A549 (cell line): ENCODE results near the gene NUP214. TPM values are rescaled to one million over a fixed set of nuclear protein-coding genes. Genes with fewer than 3 reads are reported as not detected.

Source experiments
- ATAC-seq, 2 experiments: fragments of 200-7000 bp in 1 of 2; fragments of >200 bp in 1 of 2; cut with Nextera tagmentation in 1 of 2; cut with Tn5 transposase in 1 of 2; 3 replicates each; pipeline versions ENCODE4 v1.8.0 to v1.9.1; 2018 to 2020; ENCODE audit warnings: mild to moderate bottlenecking in 1 of 2, moderate library complexity in 1 of 2
- CTCF ChIA-PET: fragments of 300-600 bp; sonication (Branson Sonifier 250); formaldehyde crosslinking; extraction: SDS; loops from one replicate; lab custom pipeline; 2021; ENCODE audit warnings: antibody characterized with exemption, inconsistent platforms; lab: Yijun Ruan, JAX
- POLR2A ChIA-PET: fragments of 350-600 bp; formaldehyde crosslinking; extraction: SDS; loops from one replicate; lab custom pipeline; 2021; ENCODE audit warnings: antibody characterized with exemption, inconsistent platforms; lab: Yijun Ruan, JAX
- DNase-seq, 2 experiments: peaks; one replicate each; pipeline versions ENCODE4 v3.0.0 to v3.0.0-alpha.2; 2011 to 2016; ENCODE audit warnings: low read depth in 1 of 2, low spot score in 1 of 2
- FAIRE-seq: peaks from 2 replicates; lab custom pipeline; 2011; peaks lifted over from hg19 to GRCh38; lab: Jason Lieb, UNC
- H3K27ac ChIP-seq, 2 experiments: fragments of >200 bp; sonication (Bioruptor Twin); formaldehyde crosslinking; 3 replicates each; pipeline ENCODE4 v1.5.1; 2016 to 2017
- H3K4me1 ChIP-seq: fragments of >200 bp; sonication (Bioruptor Twin); formaldehyde crosslinking; 3 replicates; pipeline ENCODE4 v1.6.1; 2016
- H3K4me2 ChIP-seq: fragments of >200 bp; sonication (Bioruptor Twin); formaldehyde crosslinking; 3 replicates; pipeline ENCODE4 v1.6.1; 2016
- H3K4me3 ChIP-seq: fragments of >200 bp; sonication (Bioruptor Twin); formaldehyde crosslinking; 3 replicates; pipeline ENCODE4 v1.5.1; 2016
- H3K9me3 ChIP-seq: fragments of >200 bp; sonication (Bioruptor Twin); formaldehyde crosslinking; 3 replicates; pipeline ENCODE4 v1.6.1; 2016
- BHLHE40 ChIP-seq: IDR thresholded peaks from 2 replicates; pipeline ENCODE4 v1.6.1; 2012; ENCODE audit warnings: low read depth, low read length, inconsistent platforms
- CHD4 ChIP-seq: fragments of 200-600 bp; sonication (generic); IDR thresholded peaks from 2 replicates; pipeline ENCODE4 v1.6.1; 2016; ENCODE audit warnings: antibody characterized with exemption, mild to moderate bottlenecking, borderline replicate concordance
- FOSB ChIP-seq: fragments of 250-450 bp; sonication (Bioruptor Pico); IDR thresholded peaks from 2 replicates; pipeline ENCODE4 v1.5.0; 2020; ENCODE audit warnings: mild to moderate bottlenecking, moderate library complexity
- GATA3 ChIP-seq: IDR thresholded peaks from 2 replicates; pipeline ENCODE4 v1.6.1; 2012; ENCODE audit warnings: borderline replicate concordance
- HDAC2 ChIP-seq: fragments of 200-600 bp; sonication (generic); IDR thresholded peaks from 2 replicates; pipeline ENCODE4 v1.6.1; 2016
- HMGXB4 ChIP-seq: fragments of 250-450 bp; sonication (Bioruptor Pico); IDR thresholded peaks from 2 replicates; pipeline ENCODE4 v1.5.0; 2021; ENCODE audit warnings: mild to moderate bottlenecking, moderate library complexity, borderline replicate concordance
- HOXB13 ChIP-seq: fragments of 250-450 bp; sonication (Bioruptor Pico); IDR thresholded peaks from 2 replicates; pipeline ENCODE4 v1.5.0; 2020; ENCODE audit warnings: low read depth, mild to moderate bottlenecking, moderate library complexity
- HOXB5 ChIP-seq: fragments of 250-450 bp; sonication (Bioruptor Pico); IDR thresholded peaks from 2 replicates; pipeline ENCODE4 v1.5.0; 2020; ENCODE audit warnings: mild to moderate bottlenecking, moderate library complexity
- KDM1A ChIP-seq: fragments of 200-600 bp; sonication (generic); IDR thresholded peaks from 2 replicates; pipeline ENCODE4 v1.6.1; 2016; ENCODE audit warnings: low read depth, mild to moderate bottlenecking
- KDM5A ChIP-seq: fragments of 200-600 bp; sonication (generic); IDR thresholded peaks from 2 replicates; pipeline ENCODE4 v1.6.1; 2016; ENCODE audit warnings: antibody characterized with exemption, mild to moderate bottlenecking
- MAFK ChIP-seq: fragments of 450-650 bp; IDR thresholded peaks from 2 replicates; pipeline ENCODE4 v1.6.1; 2014; ENCODE audit not compliant: partially characterized antibody
- MAX ChIP-seq: IDR thresholded peaks from 2 replicates; pipeline ENCODE4 v1.6.1; 2012
- MAZ ChIP-seq: fragments of 150-350 bp; IDR thresholded peaks from 2 replicates; pipeline ENCODE4 v1.6.1; 2014; ENCODE audit warnings: antibody characterized with exemption, low read depth, low read length, borderline replicate concordance
- NFE2L2 ChIP-seq: fragments of 150-350 bp; conservative IDR thresholded peaks from 2 replicates; pipeline ENCODE4 v1.6.1; 2014; ENCODE audit warnings: low read length
- NPAS2 ChIP-seq: fragments of 250-450 bp; sonication (Bioruptor Pico); IDR thresholded peaks from 2 replicates; pipeline ENCODE4 v1.8.0; 2022; ENCODE audit warnings: mild to moderate bottlenecking, moderate library complexity, borderline replicate concordance
- NR3C1 ChIP-seq: fragments of >200 bp; sonication (Bioruptor Twin); formaldehyde crosslinking; IDR thresholded peaks from 3 replicates; pipeline ENCODE4 v1.6.1; 2017
- POLR2A ChIP-seq: IDR thresholded peaks from 2 replicates; pipeline ENCODE4 v1.6.1; 2012; ENCODE audit warnings: mild to moderate bottlenecking, low read length
- RAD21 ChIP-seq, 2 experiments: fragments of >200 bp in 1 of 2; sonication (Bioruptor Twin) in 1 of 2; formaldehyde crosslinking in 1 of 2; IDR thresholded peaks in 1 of 2; conservative IDR thresholded peaks in 1 of 2; 2 replicates in 1 of 2; 3 replicates in 1 of 2; pipeline ENCODE4 v1.6.1; 2012 to 2018; ENCODE audit warnings: inconsistent platforms in 1 of 2
- REST ChIP-seq: fragments of 200-600 bp; sonication (generic); IDR thresholded peaks from 2 replicates; pipeline ENCODE4 v1.6.1; 2016; ENCODE audit warnings: antibody characterized with exemption, mild to moderate bottlenecking, moderate library complexity
- RFX5 ChIP-seq: fragments of 450-650 bp; IDR thresholded peaks from 2 replicates; pipeline ENCODE4 v1.7.1; 2014; ENCODE audit warnings: antibody characterized with exemption, mild to moderate bottlenecking, moderate library complexity
- TP53 ChIP-seq: fragments of 250-450 bp; sonication (Bioruptor Pico); IDR thresholded peaks from 2 replicates; pipeline ENCODE4 v1.5.0; 2021; ENCODE audit warnings: mild to moderate bottlenecking, moderate library complexity
- USF2 ChIP-seq: fragments of 450-650 bp; IDR thresholded peaks from 2 replicates; pipeline ENCODE4 v1.6.1; 2014; ENCODE audit warnings: antibody characterized with exemption
- ZNF302 ChIP-seq: fragments of 250-450 bp; sonication (Bioruptor Pico); IDR thresholded peaks from 2 replicates; pipeline ENCODE4 v1.9.0; 2021; ENCODE audit warnings: inconsistent platforms, mild to moderate bottlenecking, moderate library complexity
- WGBS: methylation state at CpG from one replicate; pipeline ENCODE4 v1.1.6; 2017; ENCODE audit errors: missing lambda C conversion rate; 5-methylcytosine and 5-hydroxymethylcytosine counted together
- polyA plus RNA-seq, 4 experiments: library from polyadenylated mRNA; depleted of rRNA in 3 of 4; stranded (reverse); fragments of >200 nt; fragmentation: RNase III in 1 of 4; extraction: RNeasy Plus Mini Kit Qiagen cat#74134 plus additional on column Dnase treatment in 1 of 4; gene quantifications; 2 replicates in 3 of 4; 3 replicates in 1 of 4; pipeline ENCODE4 v1.2.3, GENCODE V29; 2011 to 2017

The NUP214 gene
- polyA plus RNA-seq, 2 of the 4 experiments (the other 2 are of a cell fraction), result 14.4 to 18.5 TPM

GRCh38 chr9:131087354-131087893, 38.0 kb upstream of the NUP214 start:
- ChIA-PET CTCF (interaction anchor here (0.6 to 2.2 kb wide), 6 partner anchors 9 to 89 kb away, joined by 3 to 6 read pairs (median 4); no protein-coding TSS in a partner anchor), POLR2A (no interaction called here)
- no peak for TF ChIP-seq USF2
- no peak for TF ChIP-seq HMGXB4
- no peak for TF ChIP-seq RAD21 (conservative IDR thresholded peaks at IDR 0.05 in 1 of 2, IDR thresholded peaks at IDR 0.05 in 1 of 2)
- TF ChIP-seq CHD4, result no peak
- TF ChIP-seq NPAS2 (CRISPR knock-in tag), result no peak
- TF ChIP-seq MAFK, result no peak
- TF ChIP-seq POLR2A, result no peak
- no peak for TF ChIP-seq BHLHE40
- no peak for TF ChIP-seq RFX5
- no peak for TF ChIP-seq HDAC2
- TF ChIP-seq MAZ, result no peak
- no peak for TF ChIP-seq HOXB13 (CRISPR knock-in tag)
- no peaks in the 10 kb centered on the region for H3K9me3 ChIP-seq
- ATAC-seq (no peak), FAIRE-seq (no peak), DNase-seq (no peak)
- no peak overlapping the region for H3K27ac ChIP-seq
- H3K4me3 ChIP-seq, result no peak overlapping the region
- no peak overlapping the region for H3K4me2 ChIP-seq
- 86% methylated on average over 12 of the region's 19 CpGs for WGBS
- H3K4me1 ChIP-seq, result peaks cover 7% of the 10 kb centered on the region; the same call in 2 of the 3 replicates

- 83% methylated on average over 12 of the region's 13 CpGs for WGBS
- FAIRE-seq, result no peak
- no peak for DNase-seq
- H3K9me3 ChIP-seq, result no peaks in the 10 kb centered on the region
- ChIA-PET CTCF (interaction anchor here (0.8 to 1.1 kb wide), 2 partner anchors 11 to 12 kb away, joined by 3 to 4 read pairs; no protein-coding TSS in a partner anchor), POLR2A (no interaction called here)
- TF ChIP-seq KDM5A (no peak), BHLHE40 (no peak), KDM1A (no peak)
- H3K4me1 ChIP-seq, result no peaks in the 10 kb centered on the region
- no peak overlapping the region for H3K4me2 ChIP-seq
- no peak overlapping the region for H3K27ac ChIP-seq
- no peak overlapping the region for H3K4me3 ChIP-seq
- no peak for ATAC-seq
Measured at GRCh38 chr9:131090025-131090787, 35.2 kb upstream of the NUP214 start.

GRCh38 chr9:131091352-131091992, 33.9 kb upstream of the NUP214 start:
- no peak for ATAC-seq
- H3K4me2 ChIP-seq, result no peak overlapping the region
- POLR2A ChIA-PET, result no interaction called here
- DNase-seq, result no peak
- no peaks in the 10 kb centered on the region for H3K9me3 ChIP-seq
- H3K4me1 ChIP-seq, result 0 out of 3 replicates have a peak, but pooled peaks cover 3% of the 10 kb centered on the region
- no peak overlapping the region for H3K27ac ChIP-seq
- CTCF ChIA-PET, result interaction anchor here (0.5 to 2.6 kb wide), 6 partner anchors 9 to 1721 kb away, joined by 3 to 7 read pairs (median 4); no protein-coding TSS in a partner anchor
- WGBS, result 82% methylated on average over 13 of the region's 19 CpGs
- FAIRE-seq, result no peak
- no peak overlapping the region for H3K4me3 ChIP-seq
- no peak for TF ChIP-seq NR3C1
- no peak for TF ChIP-seq FOSB (CRISPR knock-in tag)
- TF ChIP-seq KDM1A, result no peak
- no peak for TF ChIP-seq NFE2L2
- TF ChIP-seq REST, result no peak
- no peak for TF ChIP-seq POLR2A
- TF ChIP-seq CHD4, result no peak
- no peak for TF ChIP-seq MAX
- no peak for TF ChIP-seq TP53
- no peak for TF ChIP-seq HMGXB4
- no peak for TF ChIP-seq RFX5
- TF ChIP-seq HOXB5 (CRISPR knock-in tag), result no peak
- TF ChIP-seq GATA3, result no peak
- TF ChIP-seq ZNF302 (CRISPR knock-in tag), result no peak
